Heart left ventricle (tissue), 16 donors: ENCODE data around the gene TRIAP1. TPM values are rescaled to one million over a fixed set of nuclear protein-coding genes. Genes with fewer than 3 reads are reported as not detected.

Experiments
- ATAC-seq, 4 donors: fragments of 200-7000 bp; cut with Tn5 transposase; one replicate each; pipeline ENCODE4 v1.9.1; 2020 to 2022; ENCODE audit warnings: moderate library complexity in 4 of 4, mild to moderate bottlenecking in 3 of 4, moderate number of reproducible peaks in 1 of 4
- DNase-seq, 5 donors: peaks; one replicate each; pipeline ENCODE4 v3.0.0-alpha.2; 2020
- H3K27ac ChIP-seq, 12 donors: fragments of 200-600 bp; sonication (generic) in 4 of 12; one replicate each; pipeline versions ENCODE4 v1.5.0 to v1.8.0; 2016 to 2022; ENCODE audit warnings: mild to moderate bottlenecking in 2 of 12
- H3K27me3 ChIP-seq, 9 donors: fragments of 200-600 bp; sonication (generic) in 2 of 9; one replicate each; pipeline versions ENCODE4 v1.5.1 to v1.8.0; 2016 to 2022; ENCODE audit warnings: mild to moderate bottlenecking in 3 of 9
- H3K36me3 ChIP-seq, 9 donors: fragments of 200-600 bp; sonication (generic) in 2 of 9; one replicate each; pipeline versions ENCODE4 v1.5.0 to v1.8.0; 2018 to 2022; ENCODE audit warnings: mild to moderate bottlenecking in 2 of 9
- H3K4me1 ChIP-seq, 12 donors: fragments of 200-600 bp; sonication (generic) in 4 of 12; one replicate each; pipeline versions ENCODE4 v1.5.0 to v1.8.0; 2016 to 2022; ENCODE audit warnings: mild to moderate bottlenecking in 3 of 12
- H3K4me3 ChIP-seq, 12 donors: fragments of 200-600 bp; sonication (generic) in 4 of 12; one replicate each; pipeline versions ENCODE4 v1.5.0 to v1.8.0; 2017 to 2022; ENCODE audit warnings: mild to moderate bottlenecking in 9 of 12, moderate library complexity in 4 of 12
- H3K9me3 ChIP-seq, 12 donors: fragments of 200-600 bp; sonication (generic) in 4 of 12; one replicate each; pipeline versions ENCODE4 v1.5.0 to v1.8.0; 2016 to 2022; ENCODE audit warnings: mild to moderate bottlenecking in 1 of 12
- POLR2A ChIP-seq, 2 donors: fragments of 450-650 bp; IDR thresholded peaks; one replicate each; pipeline ENCODE4 v1.6.1; 2017; ENCODE audit warnings: antibody characterized with exemption in 2 of 2, mild to moderate bottlenecking in 2 of 2, moderate library complexity in 2 of 2
- WGBS, 4 donors: extraction: QIAGEN DNeasy Blood & Tissue Kit in 2 of 4; methylation state at CpG; one replicate each; pipeline versions ENCODE4 v1.1.5 to v1.1.7; 2013 to 2018; 5-methylcytosine and 5-hydroxymethylcytosine counted together
- intact Hi-C, 10 donors: fragments of 100-400 bp; cut with DNase I; formaldehyde crosslinking; loops; one replicate each; pipeline versions ENCODE4 v1.11.1 to v1.14.2; 2022
- polyA plus RNA-seq, 2 donors: library from polyadenylated mRNA; stranded (reverse); fragments of 200-250 nt; gene quantifications; one replicate each; pipeline ENCODE4 v1.2.3, GENCODE V29; 2013
- total RNA-seq, 9 donors: library from RNA; depleted of rRNA in 2 of 9; stranded (reverse); fragments of >200 nt in 2 of 9; fragmentation: NEBNext Ultra II Directional in 3 of 9; extraction: Animal tissue kit (Norgen Biotek cat#: 25700) in 3 of 9; gene quantifications; one replicate each; pipeline versions ENCODE4 v1.1.0 to v1.2.4, GENCODE V29; 2016 to 2023
- TF ChIP-seq, protein P1 (sequence below), 12 donors: fragments of 200-600 bp; sonication (generic) in 4 of 12; IDR thresholded peaks; one replicate each; pipeline versions ENCODE4 v1.5.0 to v1.8.0; 2018 to 2022; ENCODE audit warnings: antibody characterized with exemption in 12 of 12, mild to moderate bottlenecking in 5 of 12
- donor health status: ischemic (EF 13 %, LVEDD 7.1; RV severe dilation, severe dysfunction).
- donor health status: healthy with polysubstance abuse.
- donor health status: DM: no; HTN: yes; CAD: no.
- donor health status: DM: no; HTN: no; CAD: no.
- donor health status: ischemic (EF 25% LVEDD 6.9; RV normal size, moderate dysfunction).
- donor health status: ischemic (EF 25% LVEDD 5.7; RV mildly dilated, moderate dysfunction).
- donor health status: healthy.
- donor health status: DM: yes; HTN: yes; CAD: no.
- donor health status: ischemic (EF 35%, LVEDD 5.7; RV mildly dilated, moderate dysfunction).
- donor health status: nonischemic (EF 11% LVEDD 7.7; RV severe dilation, severe dysfunction).
- donor health status: DM: yes; HTN: yes; CAD: no.
- donor health status: PGD.
- donor health status: ischemic (EF 29% LVEDD 5.4; RV normal size, mild dysfunction).
- donor health status: nonischemic (EF 23%, LVEDD 6.1; RV moderate dilation, normal function).

TRIAP1 gene
- total and polyA plus RNA-seq, 11 donors: 6.4 to 34.9 (median 15.1) TPM

GRCh38 chr12:120472521-120472920 is 26.3 kb upstream of the TRIAP1 start:
- H3K4me3 ChIP-seq: no peak overlapping the region
- TF ChIP-seq, protein P1, sequence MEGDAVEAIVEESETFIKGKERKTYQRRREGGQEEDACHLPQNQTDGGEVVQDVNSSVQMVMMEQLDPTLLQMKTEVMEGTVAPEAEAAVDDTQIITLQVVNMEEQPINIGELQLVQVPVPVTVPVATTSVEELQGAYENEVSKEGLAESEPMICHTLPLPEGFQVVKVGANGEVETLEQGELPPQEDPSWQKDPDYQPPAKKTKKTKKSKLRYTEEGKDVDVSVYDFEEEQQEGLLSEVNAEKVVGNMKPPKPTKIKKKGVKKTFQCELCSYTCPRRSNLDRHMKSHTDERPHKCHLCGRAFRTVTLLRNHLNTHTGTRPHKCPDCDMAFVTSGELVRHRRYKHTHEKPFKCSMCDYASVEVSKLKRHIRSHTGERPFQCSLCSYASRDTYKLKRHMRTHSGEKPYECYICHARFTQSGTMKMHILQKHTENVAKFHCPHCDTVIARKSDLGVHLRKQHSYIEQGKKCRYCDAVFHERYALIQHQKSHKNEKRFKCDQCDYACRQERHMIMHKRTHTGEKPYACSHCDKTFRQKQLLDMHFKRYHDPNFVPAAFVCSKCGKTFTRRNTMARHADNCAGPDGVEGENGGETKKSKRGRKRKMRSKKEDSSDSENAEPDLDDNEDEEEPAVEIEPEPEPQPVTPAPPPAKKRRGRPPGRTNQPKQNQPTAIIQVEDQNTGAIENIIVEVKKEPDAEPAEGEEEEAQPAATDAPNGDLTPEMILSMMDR (IDR thresholded peaks at IDR 0.05): no peak
- TF ChIP-seq POLR2A (IDR thresholded peaks at IDR 0.05): no peak
- intact Hi-C loops: no loop called here

GRCh38 chr12:120470150-120470784 is 24.1 kb upstream of the TRIAP1 start:
- Histone ChIP-seq H3K27ac (peak overlapping the region; percentile 76 to 96 (median 92)), H3K36me3 (peaks cover 0 to 24% (median 19%) of the 10 kb centered on the region in 9 donors), H3K4me1 (peaks cover 0 to 49% (median 31%) of the 10 kb centered on the region in 12 donors), H3K27me3 (no peaks in the 10 kb centered on the region), H3K9me3 (no peaks in the 10 kb centered on the region), H3K4me3 (peak overlapping the region; percentile 63 to 99 (median 92))
- TF ChIP-seq POLR2A (IDR thresholded peaks at IDR 0.05): no peak
- TF ChIP-seq, protein P1 (IDR thresholded peaks at IDR 0.05): no peak
- WGBS, 4 donors: 67 to 72% (median 69%) methylated on average over 25 to 26 of the region's 26 CpGs
- no peak for DNase-seq
- ATAC-seq: peak in 3 of 4 donors; percentile 8 to 27 (median 21)
- intact Hi-C loops: loop anchor here in 1 of 10 donors (2.0 kb wide), 1 partner anchor 25 kb away; no protein-coding TSS in a partner anchor

More at GRCh38 chr12:120472521-120472920, 26.3 kb upstream of the TRIAP1 start:
- no peaks in the 10 kb centered on the region for H3K9me3 ChIP-seq
- peaks cover 0 to 37% (median 15%) of the 10 kb centered on the region in 12 donors for H3K4me1 ChIP-seq
- no peak for DNase-seq
- H3K27ac ChIP-seq: no peak overlapping the region
- no peaks in the 10 kb centered on the region for H3K27me3 ChIP-seq
- peaks cover 0 to 2% (median under 1%) of the 10 kb centered on the region in 9 donors for H3K36me3 ChIP-seq
- no peak for ATAC-seq

GRCh38 chr12:120469450-120470149 is 23.4 kb upstream of the TRIAP1 start, which contains the start of gene SRSF9:
Gene SRSF9 (minus strand): TSS chr12:120469748. CDS start chr12:120469609, 139 bp downstream.
- Histone ChIP-seq H3K4me1 (peaks cover 0 to 45% (median 31%) of the 10 kb centered on the region in 12 donors), H3K36me3 (peaks cover 0 to 31% (median 26%) of the 10 kb centered on the region in 9 donors), H3K27me3 (no peaks in the 10 kb centered on the region), H3K4me3 (peak within 1 kb of the TSS; percentile 63 to 99 (median 92)), H3K9me3 (no peaks in the 10 kb centered on the region), H3K27ac (peak within 1 kb of the TSS; percentile 76 to 96 (median 92))
- TF ChIP-seq POLR2A (IDR thresholded peaks at IDR 0.05): peak in 1 of 2 donors; percentile 61
- TF ChIP-seq, protein P1 (IDR thresholded peaks at IDR 0.05): peak; percentile 84 to 100 (median 94)
- intact Hi-C loops: loop anchor here in 3 of 10 donors (2.0 to 10.0 kb wide), 3 partner anchors 25 to 95 kb away; partner anchors contain the start of gene DYNLL1 (in 1 of the 3)
- DNase-seq: peak; percentile 96 to 99 (median 97)
- 0 to 1% (median 0%) methylated on average over 46 to 88 of the region's 88 CpGs for WGBS, 4 donors
- ATAC-seq: peak; percentile 95 to 98 (median 96)
